HG02973 (cell line): Measurements from ENCODE around the gene HMCN2.
"Not testable (repeated sequence)": the region's sequence is repeated elsewhere in the genome, so short reads cannot be mapped to it uniquely, and the experiment has no call there.

Experiments
- ATAC-seq: cut with Tn5 transposase; IDR thresholded peaks from one replicate; pipeline ENCODE4 v1.9.1; 2021; ENCODE audit warnings: moderate library complexity; ENCODE audit not compliant: unreplicated experiment

HMCN2 gene

DNA sequence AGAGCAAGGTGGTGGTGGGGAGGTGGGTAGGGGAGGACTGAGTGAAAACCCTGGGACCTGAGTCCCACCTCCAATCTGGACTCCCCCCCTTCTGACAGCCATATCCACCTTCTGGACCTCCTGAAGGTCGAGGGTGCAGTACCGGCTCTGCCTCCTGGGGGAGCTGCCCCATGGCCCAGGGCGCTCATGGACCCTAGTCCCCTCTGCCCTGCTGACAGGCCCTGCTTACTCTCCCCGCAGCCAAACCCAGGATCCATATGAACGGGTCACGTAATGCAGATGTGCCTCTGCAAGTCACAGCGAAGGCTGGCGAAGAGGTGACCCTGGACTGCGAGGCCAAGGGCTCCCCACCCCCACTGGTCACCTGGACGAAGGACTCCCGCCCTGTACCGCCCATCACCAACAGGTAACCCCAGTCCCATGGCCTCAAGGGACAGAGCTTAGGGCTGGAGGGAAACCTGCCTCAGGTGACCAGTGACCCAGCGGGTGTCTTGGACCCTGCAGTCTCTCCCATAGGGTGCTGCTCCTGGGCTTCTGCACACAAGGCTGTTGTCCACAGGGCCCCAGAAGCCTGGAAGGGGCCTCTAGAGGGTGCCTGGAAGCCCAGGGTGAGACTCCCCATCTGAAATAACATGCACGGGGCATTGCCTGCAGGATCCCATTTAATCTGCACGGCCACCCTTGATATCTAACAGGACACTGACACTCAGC lies 61.7 kb downstream of the HMCN2 start:
- no peak for ATAC-seq

DNA sequence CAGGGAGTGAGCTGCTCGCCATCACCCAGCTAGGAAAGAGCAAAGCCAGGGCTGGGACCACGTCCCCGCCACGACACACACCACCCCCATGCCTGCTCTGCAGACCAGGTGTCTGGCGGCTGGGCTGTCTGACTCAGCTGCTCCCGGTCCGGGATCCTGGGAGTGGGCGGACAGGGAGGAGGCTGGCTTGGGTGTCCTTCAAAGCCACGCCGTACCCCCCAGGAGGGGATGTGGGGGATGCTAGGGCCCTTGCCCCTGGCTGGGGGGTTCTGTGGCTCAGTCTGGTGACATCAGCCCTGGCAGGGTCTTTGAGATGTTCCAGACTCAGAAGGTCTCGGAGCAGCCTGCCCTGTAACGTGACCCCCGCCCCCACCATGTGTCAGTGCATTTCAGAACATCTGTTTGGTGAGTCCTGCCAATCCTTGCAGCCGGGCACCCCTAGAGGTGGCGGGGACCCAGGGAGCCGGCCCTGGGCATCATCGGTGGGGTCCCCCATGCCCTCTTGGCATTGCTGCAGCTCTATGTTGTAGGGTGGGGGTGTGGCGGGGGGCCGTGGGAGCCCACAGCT lies 62.3 kb downstream of the HMCN2 start:
- ATAC-seq, result no peak

DNA sequence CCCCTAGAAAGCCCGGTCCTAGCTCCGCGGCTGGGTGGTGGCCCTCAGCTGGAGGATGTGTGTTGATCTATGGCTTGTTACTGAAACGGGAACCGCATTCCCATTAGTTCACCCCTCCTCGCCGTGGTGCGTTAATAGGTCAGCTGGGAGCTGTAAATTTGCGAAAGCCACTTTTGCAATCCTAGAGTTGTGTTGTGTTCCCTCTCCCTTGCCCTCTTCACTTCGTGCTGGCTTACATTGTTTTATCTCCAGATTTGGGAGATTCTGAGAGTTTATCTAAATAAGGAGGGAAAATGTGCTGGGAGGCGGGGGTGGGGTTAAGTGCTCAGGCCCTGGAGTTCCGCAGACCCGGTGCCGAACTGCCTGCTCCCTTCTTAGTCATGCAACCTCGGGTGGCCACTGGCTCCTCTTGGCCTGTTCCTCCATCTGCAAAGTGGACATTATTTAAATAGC lies 62.8 kb downstream of the HMCN2 start:
- no peak for ATAC-seq

DNA sequence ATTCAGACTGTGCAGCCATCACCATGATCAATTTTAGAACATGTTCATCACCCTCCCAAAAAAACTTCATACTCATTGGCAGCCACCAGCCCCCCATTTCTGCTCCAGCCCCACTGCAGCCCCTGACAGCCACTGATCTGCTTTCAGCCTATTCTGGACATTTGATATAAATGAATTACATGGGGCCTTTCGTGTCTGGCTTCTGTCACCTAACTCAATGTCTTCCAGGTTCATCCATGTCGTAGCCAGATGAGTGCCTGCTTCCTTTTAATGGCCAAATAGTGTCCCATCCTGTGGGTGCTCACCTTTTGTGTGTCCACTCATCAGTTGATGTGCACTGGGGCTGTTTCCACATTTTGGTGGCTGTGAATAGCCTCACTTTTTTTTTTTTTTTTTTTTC lies 63.5 kb downstream of the HMCN2 start:
- no peak for ATAC-seq

DNA sequence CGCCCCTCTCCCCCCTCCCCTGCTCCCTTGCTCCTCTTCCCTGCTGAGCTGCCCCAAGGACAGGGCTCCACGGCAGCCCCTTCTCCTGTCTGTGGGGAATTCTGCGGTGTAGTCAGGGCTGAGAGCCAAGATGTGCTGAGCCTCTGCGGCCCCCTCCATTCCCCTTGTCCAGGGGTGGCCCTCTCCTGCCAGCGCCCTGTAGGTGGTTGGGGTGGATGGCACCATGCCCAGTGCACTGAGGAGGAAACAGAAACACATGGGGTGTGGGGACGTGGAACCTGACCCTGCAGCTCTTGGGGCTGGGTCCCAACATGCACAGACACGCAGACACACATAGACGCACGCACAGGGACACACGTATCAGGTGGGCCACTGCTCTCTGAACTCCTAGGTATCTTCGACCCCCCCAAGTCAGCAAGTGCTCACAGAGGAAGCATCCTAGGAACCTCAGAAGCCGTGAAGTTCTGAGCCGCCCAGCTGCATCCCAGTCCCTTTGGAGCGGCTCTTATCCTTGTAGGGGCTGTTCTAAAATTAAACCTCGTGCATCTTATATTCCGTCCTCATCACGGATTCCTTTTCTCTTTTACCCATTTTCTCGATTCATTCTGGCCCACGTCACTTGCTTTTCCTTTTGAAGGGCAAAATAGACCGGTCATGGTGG lies 64.8 kb downstream of the HMCN2 start:
- no peak for ATAC-seq

DNA sequence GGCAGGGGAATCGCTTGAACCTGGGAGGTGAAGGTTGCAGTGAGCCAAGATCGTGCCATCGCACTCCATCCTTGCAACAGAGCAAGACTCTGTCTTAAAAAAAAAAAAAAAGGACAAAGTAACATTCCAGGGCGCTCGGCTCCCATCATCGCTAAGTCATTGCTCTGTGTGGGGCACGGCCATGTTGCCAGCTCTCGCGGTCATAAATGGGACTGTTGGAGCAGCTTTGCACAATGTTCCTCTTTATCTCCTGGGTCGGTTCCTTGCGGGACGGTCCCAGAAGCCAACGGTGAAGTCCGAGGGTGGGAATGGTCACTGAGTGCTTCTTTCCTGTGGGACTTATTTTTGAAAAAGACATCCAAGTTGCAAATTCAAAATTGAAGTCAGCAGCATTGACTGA lies 65.5 kb downstream of the HMCN2 start:
- ATAC-seq, result no peak

- ATAC-seq, result no peak
Observed at GRCh38 chr9:130331573-130331972, 66.0 kb downstream of the HMCN2 start.

- no peak for ATAC-seq
Observed at GRCh38 chr9:130332384-130332926, 66.9 kb downstream of the HMCN2 start.

GRCh38 chr9:130333041-130333711 lies 67.6 kb downstream of the HMCN2 start:
- ATAC-seq, result no peak

GRCh38 chr9:130333712-130334062 lies 68.1 kb downstream of the HMCN2 start:
- no peak for ATAC-seq

- ATAC-seq, result no peak
Observed at GRCh38 chr9:130334915-130335314, 69.4 kb downstream of the HMCN2 start.

- no peak for ATAC-seq
Observed at GRCh38 chr9:130336027-130336610, 70.6 kb downstream of the HMCN2 start.

DNA sequence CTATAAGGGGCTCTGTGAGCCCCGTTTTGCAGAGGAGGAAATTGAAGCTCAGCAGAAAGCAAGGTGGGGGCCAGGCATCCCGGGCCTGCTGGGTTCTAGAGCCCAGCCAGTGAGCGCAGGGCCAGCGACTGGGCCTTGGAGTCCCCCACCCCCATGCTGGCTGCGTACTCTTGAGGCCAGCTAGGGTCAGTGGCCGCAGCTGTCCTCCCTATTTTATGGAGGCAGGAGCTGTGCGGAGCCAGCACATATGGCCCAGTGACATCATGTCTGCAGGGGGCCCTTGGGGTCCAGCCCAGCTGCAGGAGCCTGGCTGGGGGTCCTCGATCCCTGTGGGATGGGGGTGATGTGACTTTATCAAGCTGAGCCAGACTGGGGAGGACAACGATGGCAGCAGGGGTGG lies 71.3 kb downstream of the HMCN2 start:
- no peak for ATAC-seq

DNA sequence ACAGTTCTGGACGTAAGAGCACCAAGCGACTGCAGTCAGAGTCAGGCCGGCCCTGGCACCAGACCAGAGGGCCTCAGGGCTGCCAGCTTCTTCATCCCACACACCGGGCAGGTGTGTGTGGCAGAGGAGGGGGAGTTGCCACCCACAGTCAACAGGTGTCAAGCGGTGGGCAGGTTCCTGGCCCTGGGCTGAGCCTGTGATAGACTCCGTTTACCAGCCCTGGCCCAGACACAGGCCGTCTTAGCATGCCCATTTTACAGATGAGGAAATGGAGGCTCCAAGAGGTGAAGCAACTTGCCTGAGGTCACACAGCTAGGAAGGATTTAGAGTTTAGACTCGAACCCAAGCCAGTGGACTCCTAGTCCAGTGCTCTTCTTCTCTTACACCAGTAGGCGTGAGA lies 71.8 kb downstream of the HMCN2 start:
- ATAC-seq, result no peak

GRCh38 chr9:130337784-130338380 lies 72.3 kb downstream of the HMCN2 start:
- ATAC-seq, result no peak

GRCh38 chr9:130338891-130339290 lies 73.3 kb downstream of the HMCN2 start:
- not testable (repeated sequence) for ATAC-seq

GRCh38 chr9:130339306-130339705 lies 73.7 kb downstream of the HMCN2 start:
- no peak for ATAC-seq

DNA sequence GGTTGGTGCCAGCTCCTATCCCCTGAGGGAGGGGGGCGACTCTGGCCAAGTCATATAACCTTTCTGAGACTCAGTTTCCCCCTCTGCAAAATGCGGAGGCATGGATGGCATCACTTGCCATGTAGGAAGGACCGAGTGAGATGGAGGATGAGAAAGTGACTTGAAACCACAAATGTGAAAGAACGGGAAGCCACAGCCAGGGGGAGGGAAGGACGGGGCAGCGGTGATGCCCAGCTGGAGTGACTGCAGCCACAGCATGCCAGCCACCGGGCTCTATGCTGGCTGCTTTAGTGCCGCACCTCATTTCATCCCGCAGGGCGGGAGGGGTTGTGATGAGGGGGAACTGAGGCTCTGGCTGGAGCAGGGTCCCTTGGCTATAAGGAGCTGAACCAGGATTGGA lies 74.5 kb downstream of the HMCN2 start:
- ATAC-seq, result no peak

GRCh38 chr9:130340557-130340956 lies 75.0 kb downstream of the HMCN2 start:
- not testable (repeated sequence) for ATAC-seq

- ATAC-seq, result no peak
Observed at GRCh38 chr9:130341128-130341527, 75.6 kb downstream of the HMCN2 start.
